Measurements from ENCODE around the gene KCNG2. TPM values are rescaled to one million over a fixed set of nuclear protein-coding genes. Genes with fewer than 3 reads are reported as not detected.

The KCNG2 gene
- total RNA-seq, 1 donor from 2014 or later, result not detected

DNA sequence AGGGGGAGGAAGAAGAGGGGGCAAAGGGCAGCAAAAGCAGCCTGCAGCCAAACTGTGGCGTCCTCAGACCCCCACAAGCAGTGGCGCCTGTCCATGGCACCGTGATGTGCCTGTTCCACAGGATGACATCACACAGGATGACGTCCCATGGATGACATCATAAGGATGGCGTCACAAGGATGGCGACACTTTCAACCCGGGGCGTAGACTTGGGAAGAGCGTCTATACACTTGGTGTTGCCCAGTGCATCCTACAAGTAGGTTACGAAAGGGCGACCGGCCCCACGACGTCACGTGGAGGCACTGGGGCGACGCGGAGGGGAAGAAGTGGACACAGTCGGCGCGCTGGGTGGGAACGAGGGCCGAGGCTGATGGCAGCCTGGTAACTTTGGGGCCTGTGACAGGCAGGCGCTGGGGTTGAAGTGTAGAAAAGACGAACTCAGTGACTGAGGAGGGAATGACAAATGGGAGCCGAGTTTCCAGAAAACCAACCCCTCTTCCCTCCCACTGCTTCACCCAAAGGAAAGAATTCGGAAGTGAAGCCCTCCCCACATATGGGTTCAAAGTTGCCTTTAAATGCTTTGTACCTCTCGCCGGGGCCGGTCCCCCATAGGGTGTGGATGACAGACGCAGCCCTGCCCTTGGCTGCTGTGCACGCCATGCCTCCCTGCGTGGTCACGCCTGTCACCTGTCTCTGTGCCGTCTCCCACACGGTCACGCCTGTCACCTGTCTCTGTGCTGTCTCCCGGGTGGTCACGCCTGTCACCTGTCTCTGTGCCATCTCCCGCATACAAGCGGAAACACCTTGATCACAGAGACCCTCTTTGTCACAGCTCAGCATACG lies 13.4 kb upstream of the KCNG2 start:
- Mint-ChIP-seq H3K9me3 (ENCODE audit: low read depth) (no peaks in the 10 kb centered on the region), H3K27ac (ENCODE audit: unreplicated experiment) (no peak overlapping the region), H3K4me3 (ENCODE audit: unreplicated experiment) (no peak overlapping the region), H3K4me1 (ENCODE audit: low read depth) (no peaks in the 10 kb centered on the region), H3K36me3 (ENCODE audit: low read depth) (no peaks in the 10 kb centered on the region), H3K27me3 (ENCODE audit: low read depth) (peaks cover 37% of the 10 kb centered on the region)
- TF ChIP-seq, protein P1, sequence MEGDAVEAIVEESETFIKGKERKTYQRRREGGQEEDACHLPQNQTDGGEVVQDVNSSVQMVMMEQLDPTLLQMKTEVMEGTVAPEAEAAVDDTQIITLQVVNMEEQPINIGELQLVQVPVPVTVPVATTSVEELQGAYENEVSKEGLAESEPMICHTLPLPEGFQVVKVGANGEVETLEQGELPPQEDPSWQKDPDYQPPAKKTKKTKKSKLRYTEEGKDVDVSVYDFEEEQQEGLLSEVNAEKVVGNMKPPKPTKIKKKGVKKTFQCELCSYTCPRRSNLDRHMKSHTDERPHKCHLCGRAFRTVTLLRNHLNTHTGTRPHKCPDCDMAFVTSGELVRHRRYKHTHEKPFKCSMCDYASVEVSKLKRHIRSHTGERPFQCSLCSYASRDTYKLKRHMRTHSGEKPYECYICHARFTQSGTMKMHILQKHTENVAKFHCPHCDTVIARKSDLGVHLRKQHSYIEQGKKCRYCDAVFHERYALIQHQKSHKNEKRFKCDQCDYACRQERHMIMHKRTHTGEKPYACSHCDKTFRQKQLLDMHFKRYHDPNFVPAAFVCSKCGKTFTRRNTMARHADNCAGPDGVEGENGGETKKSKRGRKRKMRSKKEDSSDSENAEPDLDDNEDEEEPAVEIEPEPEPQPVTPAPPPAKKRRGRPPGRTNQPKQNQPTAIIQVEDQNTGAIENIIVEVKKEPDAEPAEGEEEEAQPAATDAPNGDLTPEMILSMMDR (IDR thresholded peaks at IDR 0.05), result no peak
- peak; percentile 92 for DNase-seq (ENCODE audit: low spot score)

DNA sequence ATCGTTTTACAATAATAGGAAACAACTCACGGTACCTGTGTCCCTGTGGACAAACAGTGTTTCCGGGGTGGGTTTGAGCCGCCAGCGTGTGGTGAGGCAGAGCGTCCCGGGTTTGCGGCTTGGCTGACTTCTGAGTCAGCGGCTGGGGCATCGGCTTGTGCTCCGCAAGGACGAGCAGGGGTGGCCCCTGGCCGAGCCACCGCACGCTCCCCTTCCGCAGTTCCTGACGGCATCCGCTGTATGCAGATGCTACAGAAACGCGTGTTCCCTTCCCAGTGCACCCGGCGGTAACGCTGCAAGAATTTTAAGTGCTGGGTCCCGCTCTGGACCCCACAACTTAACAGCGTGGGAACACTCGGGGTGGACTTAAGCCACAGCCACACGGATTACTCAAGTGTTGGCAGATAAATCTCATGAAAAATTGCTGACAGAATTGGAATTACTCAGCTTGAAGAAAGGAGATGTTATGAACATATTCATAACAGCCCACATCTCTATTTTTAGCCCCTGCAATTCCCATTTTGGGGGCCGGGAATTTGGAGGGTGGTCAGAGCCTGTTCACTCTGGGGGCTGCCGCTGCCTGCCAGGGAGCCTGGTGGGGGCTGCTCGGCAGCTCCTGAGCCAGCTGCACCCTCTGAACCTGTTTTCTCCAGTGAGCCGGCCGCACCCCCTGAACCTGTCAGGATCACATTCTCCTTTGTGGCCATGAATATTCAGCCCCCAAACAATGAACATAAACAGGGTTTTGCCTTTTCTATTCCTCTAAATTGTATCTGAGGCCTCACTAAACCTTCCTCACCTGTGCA lies 12.6 kb upstream of the KCNG2 start:
- Mint-ChIP-seq H3K9me3 (ENCODE audit: low read depth) (no peaks in the 10 kb centered on the region), H3K27me3 (ENCODE audit: low read depth) (peaks cover 37% of the 10 kb centered on the region), H3K4me3 (ENCODE audit: unreplicated experiment) (no peak overlapping the region), H3K4me1 (ENCODE audit: low read depth) (no peaks in the 10 kb centered on the region), H3K27ac (ENCODE audit: unreplicated experiment) (no peak overlapping the region), H3K36me3 (ENCODE audit: low read depth) (no peaks in the 10 kb centered on the region)
- DNase-seq (ENCODE audit: low spot score), result no peak
- TF ChIP-seq, protein P1 (IDR thresholded peaks at IDR 0.05), result no peak

- Mint-ChIP-seq H3K27ac (ENCODE audit: unreplicated experiment) (no peak overlapping the region), H3K4me3 (ENCODE audit: unreplicated experiment) (no peak overlapping the region), H3K9me3 (ENCODE audit: low read depth) (no peaks in the 10 kb centered on the region), H3K36me3 (ENCODE audit: low read depth) (no peaks in the 10 kb centered on the region), H3K4me1 (ENCODE audit: low read depth) (peaks cover under 1% of the 10 kb centered on the region), H3K27me3 (ENCODE audit: low read depth) (peaks cover 37% of the 10 kb centered on the region)
- DNase-seq (ENCODE audit: low spot score), result no peak
- TF ChIP-seq, protein P1 (IDR thresholded peaks at IDR 0.05), result no peak
Observed at GRCh38 chr18:79785831-79786230, 11.9 kb upstream of the KCNG2 start.

GRCh38 chr18:79786304-79786703 lies 11.4 kb upstream of the KCNG2 start:
- DNase-seq (ENCODE audit: low spot score), result no peak
- Mint-ChIP-seq H3K27me3 (ENCODE audit: low read depth) (peaks cover 37% of the 10 kb centered on the region), H3K4me1 (ENCODE audit: low read depth) (peaks cover 5% of the 10 kb centered on the region), H3K36me3 (ENCODE audit: low read depth) (no peaks in the 10 kb centered on the region), H3K4me3 (ENCODE audit: unreplicated experiment) (no peak overlapping the region), H3K9me3 (ENCODE audit: low read depth) (no peaks in the 10 kb centered on the region), H3K27ac (ENCODE audit: unreplicated experiment) (no peak overlapping the region)
- TF ChIP-seq, protein P1 (IDR thresholded peaks at IDR 0.05), result no peak

DNA sequence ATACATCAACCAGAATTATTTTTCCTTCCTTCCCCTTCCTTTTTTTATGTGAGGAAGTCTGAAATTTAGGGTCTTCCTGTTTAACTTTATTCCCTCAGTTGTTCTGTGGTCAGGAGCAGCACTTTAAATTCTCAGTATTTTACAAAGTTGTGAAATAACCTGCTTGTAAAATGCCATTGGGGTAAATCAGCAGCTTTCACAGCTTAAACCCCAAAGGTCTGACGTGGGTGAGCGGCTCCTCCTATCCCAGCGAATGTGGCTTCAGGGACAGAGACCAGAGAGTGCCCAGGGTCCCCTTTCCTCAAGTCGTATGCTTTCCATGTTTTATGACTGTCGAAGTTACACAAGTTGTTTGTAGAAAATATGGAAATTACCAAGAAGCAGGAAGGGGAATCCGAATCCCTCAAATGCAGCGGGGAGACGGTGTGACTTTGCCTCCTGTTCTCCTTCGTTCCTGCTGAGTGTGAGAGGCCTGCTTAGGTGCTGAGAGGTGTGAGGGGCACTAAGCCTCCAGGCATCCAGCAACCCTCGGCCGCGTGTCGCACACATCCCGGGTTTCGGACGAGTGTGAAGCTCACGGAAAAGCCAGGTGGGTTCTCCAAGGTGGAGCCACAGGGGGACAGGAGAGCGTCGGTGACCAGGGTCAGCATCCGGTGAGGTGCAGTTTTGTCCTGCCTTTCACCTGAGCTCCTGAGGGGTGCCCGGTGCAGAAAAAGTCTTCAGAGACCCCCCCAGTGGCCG lies 10.8 kb upstream of the KCNG2 start:
- Mint-ChIP-seq H3K4me3 (ENCODE audit: unreplicated experiment) (no peak overlapping the region), H3K36me3 (ENCODE audit: low read depth) (no peaks in the 10 kb centered on the region), H3K4me1 (ENCODE audit: low read depth) (peaks cover 12% of the 10 kb centered on the region), H3K27ac (ENCODE audit: unreplicated experiment) (no peak overlapping the region), H3K9me3 (ENCODE audit: low read depth) (no peaks in the 10 kb centered on the region), H3K27me3 (ENCODE audit: low read depth) (peaks cover 37% of the 10 kb centered on the region)
- DNase-seq (ENCODE audit: low spot score), result peak; percentile 82
- TF ChIP-seq, protein P1 (IDR thresholded peaks at IDR 0.05), result no peak

Measured in chondrocyte (in vitro differentiated cells).